A673 (cell line): ENCODE measurements around the gene PHF2. TPM values are rescaled to one million over a fixed set of nuclear protein-coding genes. Genes with fewer than 3 reads are reported as not detected.

Experiments used
- BruUV-seq: library from RNA; stranded (reverse); fragments of 400-500 nt; replicated peaks from 2 replicates; lab custom pipeline; 2021; lab: Mats Ljungman, UMichigan
- CTCF ChIA-PET: fragments of 300-600 bp; sonication (Branson Sonifier 250); formaldehyde crosslinking; loops from one replicate; lab custom pipeline; 2022; ENCODE audit warnings: antibody characterized with exemption; lab: Charles Lee
- POLR2A ChIA-PET: fragments of 300-600 bp; sonication (Branson Sonifier 250); formaldehyde crosslinking; loops from one replicate; lab custom pipeline; 2022; ENCODE audit warnings: antibody characterized with exemption; ENCODE audit not compliant: low non-redundant PET; lab: Charles Lee
- DNase-seq: peaks from one replicate; pipeline ENCODE4 v3.0.0-alpha.2; 2015; ENCODE audit warnings: low spot score
- H3K27ac ChIP-seq: fragments of 200-600 bp; sonication (generic); 2 replicates; pipeline ENCODE4 v1.5.1; 2016; ENCODE audit warnings: mixed run types, low read depth, mild to moderate bottlenecking, mixed read lengths, antibody characterized with exemption, low read length; ENCODE audit not compliant: poor library complexity, severe bottlenecking
- H3K27me3 ChIP-seq: fragments of 200-600 bp; sonication (generic); replicated peaks from 2 replicates; pipeline ENCODE4 v1.6.1; 2017; ENCODE audit warnings: mixed run types, low read depth, mild to moderate bottlenecking, mixed read lengths, antibody characterized with exemption, low read length; ENCODE audit not compliant: insufficient read depth, poor library complexity
- H3K36me3 ChIP-seq: fragments of 200-600 bp; sonication (generic); 2 replicates; pipeline ENCODE4 v1.6.1; 2016; ENCODE audit warnings: mixed run types, mild to moderate bottlenecking, mixed read lengths, antibody characterized with exemption, low read length; ENCODE audit not compliant: insufficient read depth, poor library complexity, severe bottlenecking
- H3K4me1 ChIP-seq: fragments of 200-600 bp; sonication (generic); 2 replicates; pipeline ENCODE4 v1.6.1; 2017; ENCODE audit warnings: mixed run types, mild to moderate bottlenecking, mixed read lengths, antibody characterized with exemption, low read length; ENCODE audit not compliant: insufficient read depth, poor library complexity, severe bottlenecking
- H3K4me3 ChIP-seq: fragments of 200-600 bp; sonication (generic); 2 replicates; pipeline ENCODE4 v1.5.1; 2016; ENCODE audit warnings: low read depth, mixed run types, mild to moderate bottlenecking, mixed read lengths, low read length; ENCODE audit not compliant: poor library complexity, severe bottlenecking
- H3K9me3 ChIP-seq: fragments of 200-600 bp; sonication (generic); 2 replicates; pipeline ENCODE4 v1.6.1; 2016; ENCODE audit warnings: mixed run types, low read depth, mild to moderate bottlenecking, mixed read lengths, antibody characterized with exemption, low read length; ENCODE audit not compliant: poor library complexity, severe bottlenecking
- EZH2 ChIP-seq: fragments of 200-600 bp; sonication (generic); IDR thresholded peaks from 2 replicates; pipeline ENCODE4 v1.6.1; 2017; ENCODE audit warnings: borderline replicate concordance, low read depth, mild to moderate bottlenecking, mixed read lengths, antibody characterized with exemption, low read length; ENCODE audit not compliant: poor library complexity, severe bottlenecking
- intact Hi-C: fragments of 100-400 bp; cut with micrococcal nuclease; formaldehyde crosslinking; loops from one replicate; pipeline ENCODE4 v1.10.0; 2022; ENCODE audit not compliant: unreplicated experiment
- total RNA-seq: library from RNA; stranded (reverse); gene quantifications from 2 replicates; pipeline ENCODE4 v1.2.3, GENCODE V29; 2021
- TF ChIP-seq, protein P1 (sequence below): fragments of 300-800, 200-600 bp; sonication (generic); conservative IDR thresholded peaks from 2 replicates; pipeline ENCODE4 v1.5.1; 2017; ENCODE audit warnings: low read depth, mild to moderate bottlenecking, antibody characterized with exemption, low read length, moderate library complexity, mixed read lengths

PHF2 gene
- total RNA-seq, 1 experiment from 2014 or later, result 32.7 TPM

- POLR2A ChIA-PET, result no interaction called here
- no peak for DNase-seq
- BruUV-seq, result no TSS peak
- intact Hi-C loops, result no loop called here
- H3K36me3 ChIP-seq, result peaks cover 42% of the 10 kb centered on the region
- H3K27me3 ChIP-seq, result no peaks in the 10 kb centered on the region
- no peak overlapping the region for H3K27ac ChIP-seq
- CTCF ChIA-PET, result no interaction called here
- TF ChIP-seq, protein P1, sequence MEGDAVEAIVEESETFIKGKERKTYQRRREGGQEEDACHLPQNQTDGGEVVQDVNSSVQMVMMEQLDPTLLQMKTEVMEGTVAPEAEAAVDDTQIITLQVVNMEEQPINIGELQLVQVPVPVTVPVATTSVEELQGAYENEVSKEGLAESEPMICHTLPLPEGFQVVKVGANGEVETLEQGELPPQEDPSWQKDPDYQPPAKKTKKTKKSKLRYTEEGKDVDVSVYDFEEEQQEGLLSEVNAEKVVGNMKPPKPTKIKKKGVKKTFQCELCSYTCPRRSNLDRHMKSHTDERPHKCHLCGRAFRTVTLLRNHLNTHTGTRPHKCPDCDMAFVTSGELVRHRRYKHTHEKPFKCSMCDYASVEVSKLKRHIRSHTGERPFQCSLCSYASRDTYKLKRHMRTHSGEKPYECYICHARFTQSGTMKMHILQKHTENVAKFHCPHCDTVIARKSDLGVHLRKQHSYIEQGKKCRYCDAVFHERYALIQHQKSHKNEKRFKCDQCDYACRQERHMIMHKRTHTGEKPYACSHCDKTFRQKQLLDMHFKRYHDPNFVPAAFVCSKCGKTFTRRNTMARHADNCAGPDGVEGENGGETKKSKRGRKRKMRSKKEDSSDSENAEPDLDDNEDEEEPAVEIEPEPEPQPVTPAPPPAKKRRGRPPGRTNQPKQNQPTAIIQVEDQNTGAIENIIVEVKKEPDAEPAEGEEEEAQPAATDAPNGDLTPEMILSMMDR, result no peak
- no peaks in the 10 kb centered on the region for H3K9me3 ChIP-seq
- no peak overlapping the region for H3K4me3 ChIP-seq
- no peaks in the 10 kb centered on the region for H3K4me1 ChIP-seq
These were observed 44.2 kb upstream of the PHF2 start for GRCh38 chr9:93532141-93532540.

GRCh38 chr9:93533863-93534262 lies 42.5 kb upstream of the PHF2 start:
- no peaks in the 10 kb centered on the region for H3K9me3 ChIP-seq
- no peak overlapping the region for H3K4me3 ChIP-seq
- H3K27me3 ChIP-seq, result no peaks in the 10 kb centered on the region
- intact Hi-C loops, result no loop called here
- no peak for DNase-seq
- H3K27ac ChIP-seq, result no peak overlapping the region
- no peak for TF ChIP-seq EZH2
- ChIA-PET CTCF (no interaction called here), POLR2A (no interaction called here)
- no TSS peak for BruUV-seq
- no peaks in the 10 kb centered on the region for H3K4me1 ChIP-seq
- peaks cover 42% of the 10 kb centered on the region for H3K36me3 ChIP-seq

DNA sequence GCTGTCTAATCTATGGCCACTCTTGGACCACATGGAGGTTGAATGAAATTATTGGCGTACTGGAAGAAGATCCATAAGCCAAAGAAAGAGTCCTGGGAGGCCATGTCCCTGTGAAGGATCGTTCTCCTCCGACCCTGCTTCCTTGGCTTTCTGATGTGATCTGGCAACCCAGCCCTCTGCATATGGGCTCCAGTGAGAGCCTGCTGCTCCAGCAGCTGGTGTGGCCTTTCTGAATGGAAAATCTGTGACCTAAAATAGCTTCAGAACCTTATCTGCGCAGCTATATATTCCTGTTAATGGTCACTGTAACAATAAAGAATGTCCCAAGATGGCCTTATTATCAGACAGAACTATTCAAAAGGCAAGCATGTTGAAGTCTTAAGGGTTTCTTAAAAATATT lies 40.2 kb upstream of the PHF2 start:
- Histone ChIP-seq H3K9me3 (no peaks in the 10 kb centered on the region), H3K27ac (no peak overlapping the region), H3K27me3 (no peaks in the 10 kb centered on the region), H3K36me3 (peaks cover 20% of the 10 kb centered on the region), H3K4me3 (no peak overlapping the region), H3K4me1 (no peaks in the 10 kb centered on the region)
- no TSS peak for BruUV-seq
- no peak for DNase-seq
- ChIA-PET POLR2A (no interaction called here), CTCF (no interaction called here)
- TF ChIP-seq, protein P1, result no peak
- TF ChIP-seq EZH2, result no peak
- intact Hi-C loops, result no loop called here

GRCh38 chr9:93536874-93537273 lies 39.5 kb upstream of the PHF2 start:
- CTCF ChIA-PET, result no interaction called here
- peaks cover 3% of the 10 kb centered on the region for H3K4me1 ChIP-seq
- intact Hi-C loops, result no loop called here
- no peak for DNase-seq
- TF ChIP-seq, protein P1, result no peak
- TF ChIP-seq EZH2, result no peak
- no peaks in the 10 kb centered on the region for H3K27me3 ChIP-seq
- BruUV-seq, result no TSS peak
- peaks cover 14% of the 10 kb centered on the region for H3K36me3 ChIP-seq
- no peak overlapping the region for H3K4me3 ChIP-seq
- H3K9me3 ChIP-seq, result no peaks in the 10 kb centered on the region
- H3K27ac ChIP-seq, result no peak overlapping the region
- POLR2A ChIA-PET, result no interaction called here
